Measurements from ENCODE around the gene ANKS1B. TPM values are rescaled to one million over a fixed set of nuclear protein-coding genes. Genes with fewer than 3 reads are reported as not detected.

Gene ANKS1B
- total and polyA plus RNA-seq, 10 of the 15 experiments (the other 5 are each of a cell fraction or from before 2014, with no cell fraction given) = 0.16 to 1.3 (median 0.82) TPM; not detected in 7

DNA sequence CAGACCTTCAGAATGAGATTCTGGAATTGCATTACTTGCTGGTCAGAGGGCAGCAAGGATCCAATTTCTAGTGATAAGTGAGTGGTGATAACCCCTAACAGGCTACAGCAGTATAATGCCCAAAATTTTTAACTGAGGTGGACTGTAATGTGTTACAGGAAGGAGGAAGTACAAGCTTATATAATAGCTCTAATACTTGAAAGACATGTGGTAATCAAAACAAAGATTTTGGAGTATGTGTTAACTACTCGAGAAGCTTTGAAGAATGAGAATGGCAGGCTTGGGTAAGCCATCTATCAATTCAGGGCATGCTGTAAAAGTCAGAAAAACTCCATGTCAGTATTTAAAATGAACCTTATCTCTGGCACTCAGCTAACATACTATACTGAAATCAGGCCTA lies 70.5 kb downstream of the ANKS1B start:
- H2AFZ ChIP-seq (ENCODE audit: control insufficient read depth, low read depth, low read length) = no peak overlapping the region
- in situ Hi-C loops (cut with MboI) (no loop called here), intact Hi-C loops (cut with micrococcal nuclease; ENCODE audit: unreplicated experiment) (no loop called here)
- CTCF ChIA-PET = interaction anchor here (0.6 to 0.9 kb wide), 2 partner anchors 12 to 21 kb away, joined by 3 to 4 read pairs; no protein-coding TSS in a partner anchor
- FAIRE-seq (no peak), DNase-seq (ENCODE audit: low read depth, low spot score) (no peak), ATAC-seq (no peak)
- WGBS (ENCODE audit: insufficient coverage, insufficient replicate concordance, low lambda C conversion rate, missing lambda C conversion rate) = 0% methylated on average over 1 of the region's 1 CpG
- H3K4me3 ChIP-seq = no peak overlapping the region
- H3K79me2 ChIP-seq (ENCODE audit: control insufficient read depth, insufficient read depth, low read length) = no peaks in the 10 kb centered on the region
- H3K9me3 ChIP-seq (replicated peaks; ENCODE audit: control insufficient read depth, insufficient read depth, low read length) = no peaks in the 10 kb centered on the region
- TF ChIP-seq NFYB (IDR thresholded peaks at IDR 0.05; ENCODE audit: insufficient read depth, low read depth, low read length) = no peak
- TF ChIP-seq BMI1 (IDR thresholded peaks at IDR 0.05; ENCODE audit: borderline replicate concordance) = no peak
- no peak for TF ChIP-seq IKZF1 (conservative IDR thresholded peaks at IDR 0.05)
- no peak for TF ChIP-seq SPI1 (IDR thresholded peaks at IDR 0.05; ENCODE audit: borderline replicate concordance, insufficient read depth, low read depth, low read length)
- no peak for TF ChIP-seq GABPA (IDR thresholded peaks at IDR 0.05; ENCODE audit: low read depth)
- no peak for TF ChIP-seq RB1 (IDR thresholded peaks at IDR 0.05; ENCODE audit: borderline replicate concordance)
- TF ChIP-seq NBN (IDR thresholded peaks at IDR 0.05) = no peak
- no peak for TF ChIP-seq BRCA1 (IDR thresholded peaks at IDR 0.05; ENCODE audit: low read depth, low read length)
- no peak for TF ChIP-seq NR2C2 (IDR thresholded peaks at IDR 0.05; ENCODE audit: borderline replicate concordance, control insufficient read depth, insufficient read length, low read depth)
- no peak for TF ChIP-seq MTA3 (IDR thresholded peaks at IDR 0.05; ENCODE audit: borderline replicate concordance, low read length)
- TF ChIP-seq ZNF384 (IDR thresholded peaks at IDR 0.05; ENCODE audit: borderline replicate concordance, low read depth, low read length) = no peak
- TF ChIP-seq, protein P1, sequence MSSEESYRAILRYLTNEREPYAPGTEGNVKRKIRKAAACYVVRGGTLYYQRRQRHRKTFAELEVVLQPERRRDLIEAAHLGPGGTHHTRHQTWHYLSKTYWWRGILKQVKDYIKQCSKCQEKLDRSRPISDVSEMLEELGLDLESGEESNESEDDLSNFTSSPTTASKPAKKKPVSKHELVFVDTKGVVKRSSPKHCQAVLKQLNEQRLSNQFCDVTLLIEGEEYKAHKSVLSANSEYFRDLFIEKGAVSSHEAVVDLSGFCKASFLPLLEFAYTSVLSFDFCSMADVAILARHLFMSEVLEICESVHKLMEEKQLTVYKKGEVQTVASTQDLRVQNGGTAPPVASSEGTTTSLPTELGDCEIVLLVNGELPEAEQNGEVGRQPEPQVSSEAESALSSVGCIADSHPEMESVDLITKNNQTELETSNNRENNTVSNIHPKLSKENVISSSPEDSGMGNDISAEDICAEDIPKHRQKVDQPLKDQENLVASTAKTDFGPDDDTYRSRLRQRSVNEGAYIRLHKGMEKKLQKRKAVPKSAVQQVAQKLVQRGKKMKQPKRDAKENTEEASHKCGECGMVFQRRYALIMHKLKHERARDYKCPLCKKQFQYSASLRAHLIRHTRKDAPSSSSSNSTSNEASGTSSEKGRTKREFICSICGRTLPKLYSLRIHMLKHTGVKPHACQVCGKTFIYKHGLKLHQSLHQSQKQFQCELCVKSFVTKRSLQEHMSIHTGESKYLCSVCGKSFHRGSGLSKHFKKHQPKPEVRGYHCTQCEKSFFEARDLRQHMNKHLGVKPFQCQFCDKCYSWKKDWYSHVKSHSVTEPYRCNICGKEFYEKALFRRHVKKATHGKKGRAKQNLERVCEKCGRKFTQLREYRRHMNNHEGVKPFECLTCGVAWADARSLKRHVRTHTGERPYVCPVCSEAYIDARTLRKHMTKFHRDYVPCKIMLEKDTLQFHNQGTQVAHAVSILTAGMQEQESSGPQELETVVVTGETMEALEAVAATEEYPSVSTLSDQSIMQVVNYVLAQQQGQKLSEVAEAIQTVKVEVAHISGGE (CRISPR knock-in tag; IDR thresholded peaks at IDR 0.05) = no peak
- TF ChIP-seq, protein P2, sequence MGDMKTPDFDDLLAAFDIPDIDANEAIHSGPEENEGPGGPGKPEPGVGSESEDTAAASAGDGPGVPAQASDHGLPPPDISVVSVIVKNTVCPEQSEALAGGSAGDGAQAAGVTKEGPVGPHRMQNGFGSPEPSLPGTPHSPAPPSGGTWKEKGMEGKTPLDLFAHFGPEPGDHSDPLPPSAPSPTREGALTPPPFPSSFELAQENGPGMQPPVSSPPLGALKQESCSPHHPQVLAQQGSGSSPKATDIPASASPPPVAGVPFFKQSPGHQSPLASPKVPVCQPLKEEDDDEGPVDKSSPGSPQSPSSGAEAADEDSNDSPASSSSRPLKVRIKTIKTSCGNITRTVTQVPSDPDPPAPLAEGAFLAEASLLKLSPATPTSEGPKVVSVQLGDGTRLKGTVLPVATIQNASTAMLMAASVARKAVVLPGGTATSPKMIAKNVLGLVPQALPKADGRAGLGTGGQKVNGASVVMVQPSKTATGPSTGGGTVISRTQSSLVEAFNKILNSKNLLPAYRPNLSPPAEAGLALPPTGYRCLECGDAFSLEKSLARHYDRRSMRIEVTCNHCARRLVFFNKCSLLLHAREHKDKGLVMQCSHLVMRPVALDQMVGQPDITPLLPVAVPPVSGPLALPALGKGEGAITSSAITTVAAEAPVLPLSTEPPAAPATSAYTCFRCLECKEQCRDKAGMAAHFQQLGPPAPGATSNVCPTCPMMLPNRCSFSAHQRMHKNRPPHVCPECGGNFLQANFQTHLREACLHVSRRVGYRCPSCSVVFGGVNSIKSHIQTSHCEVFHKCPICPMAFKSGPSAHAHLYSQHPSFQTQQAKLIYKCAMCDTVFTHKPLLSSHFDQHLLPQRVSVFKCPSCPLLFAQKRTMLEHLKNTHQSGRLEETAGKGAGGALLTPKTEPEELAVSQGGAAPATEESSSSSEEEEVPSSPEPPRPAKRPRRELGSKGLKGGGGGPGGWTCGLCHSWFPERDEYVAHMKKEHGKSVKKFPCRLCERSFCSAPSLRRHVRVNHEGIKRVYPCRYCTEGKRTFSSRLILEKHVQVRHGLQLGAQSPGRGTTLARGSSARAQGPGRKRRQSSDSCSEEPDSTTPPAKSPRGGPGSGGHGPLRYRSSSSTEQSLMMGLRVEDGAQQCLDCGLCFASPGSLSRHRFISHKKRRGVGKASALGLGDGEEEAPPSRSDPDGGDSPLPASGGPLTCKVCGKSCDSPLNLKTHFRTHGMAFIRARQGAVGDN (IDR thresholded peaks at IDR 0.05) = no peak
- no peak for TF ChIP-seq SIX5 (IDR thresholded peaks at IDR 0.05; ENCODE audit: low read depth, low read length, severe bottlenecking)
- TF ChIP-seq POU2F2 (IDR thresholded peaks at IDR 0.05; ENCODE audit: borderline replicate concordance, low read depth, low read length) = no peak
- no peak for TF ChIP-seq SUPT20H (IDR thresholded peaks at IDR 0.05; ENCODE audit: borderline replicate concordance, control insufficient read depth, low read depth, low read length)
- TF ChIP-seq MYB (IDR thresholded peaks at IDR 0.05; ENCODE audit: borderline replicate concordance, low read depth, low read length) = no peak
- no peak overlapping the region for H3K9ac ChIP-seq (ENCODE audit: control insufficient read depth, insufficient read depth, low read length)
- H3K27ac ChIP-seq (ENCODE audit: control insufficient read depth, insufficient read depth) = no peak overlapping the region
- BruUV-seq (replicated peaks) = no TSS peak
- RAD21 ChIA-PET (ENCODE audit: unreplicated experiment) = no interaction called here
- H3K27me3 ChIP-seq (replicated peaks in 1 of 2; ENCODE audit: control insufficient read depth in 2 of 2, insufficient read depth in 2 of 2, low read length in 1 of 2) = no peaks in the 10 kb centered on the region
- H3K4me2 ChIP-seq (ENCODE audit: control insufficient read depth, insufficient read depth) = no peak overlapping the region
- no peaks in the 10 kb centered on the region for H3K4me1 ChIP-seq (ENCODE audit: control insufficient read depth, insufficient read depth, low read length)
- SMC1A ChIA-PET (ENCODE audit: uncharacterized antibody, unreplicated experiment) = no interaction called here
- no peaks in the 10 kb centered on the region for H3K36me3 ChIP-seq (ENCODE audit: control insufficient read depth in 2 of 2, insufficient read depth in 2 of 2, low read length in 1 of 2)
- POLR2A ChIA-PET = no interaction called here
- no peaks in the 10 kb centered on the region for H4K20me1 ChIP-seq (ENCODE audit: control insufficient read depth, insufficient read depth)
